RWPE2 (cell line): ENCODE data around the gene DRD2.

Experiments
- ATAC-seq: fragments of 200-7000 bp; cut with Tn5 transposase; 3 replicates; pipeline ENCODE4 v1.9.1; 2021; ENCODE audit warnings: low read depth
- DNase-seq: peaks from one replicate; pipeline ENCODE4 v3.0.0-alpha.2; 2020; ENCODE audit warnings: low spot score
- H3K27ac ChIP-seq: fragments of 450-650 bp; 2 replicates; pipeline ENCODE4 v1.5.1; 2017; ENCODE audit warnings: mild to moderate bottlenecking; ENCODE audit not compliant: poor library complexity, severe bottlenecking
- H3K27me3 ChIP-seq: fragments of 250-450 bp; sonication (Bioruptor Pico); 2 replicates; pipeline ENCODE4 v1.5.1; 2021; ENCODE audit warnings: mild to moderate bottlenecking, moderate library complexity; ENCODE audit not compliant: insufficient read depth, poor library complexity, severe bottlenecking
- H3K36me3 ChIP-seq: fragments of 250-450 bp; sonication (Bioruptor Pico); 2 replicates; pipeline ENCODE4 v1.5.1; 2020; ENCODE audit warnings: low read depth, mild to moderate bottlenecking, moderate library complexity
- H3K4me1 ChIP-seq: fragments of 250-450 bp; sonication (Bioruptor Pico); 2 replicates; pipeline ENCODE4 v1.5.1; 2021; ENCODE audit warnings: mild to moderate bottlenecking, moderate library complexity; ENCODE audit not compliant: insufficient read depth, poor library complexity, severe bottlenecking
- H3K4me3 ChIP-seq: fragments of 250-450 bp; sonication (Bioruptor Pico); 2 replicates; pipeline ENCODE4 v1.5.1; 2021; ENCODE audit warnings: mild to moderate bottlenecking, moderate library complexity; ENCODE audit not compliant: severe bottlenecking
- H3K9me3 ChIP-seq: fragments of 250-450 bp; sonication (Bioruptor Pico); 2 replicates; pipeline ENCODE4 v1.5.1; 2021; ENCODE audit warnings: mild to moderate bottlenecking, moderate library complexity; ENCODE audit not compliant: severe bottlenecking
- TF ChIP-seq, protein P1 (sequence below): fragments of 450-650 bp; IDR thresholded peaks from one replicate; pipeline ENCODE4 v1.5.1; 2017; ENCODE audit warnings: mild to moderate bottlenecking, moderate library complexity; ENCODE audit not compliant: poor library complexity, severe bottlenecking

Gene DRD2

GRCh38 chr11:113397212-113397611, 78.0 kb downstream of the DRD2 start:
- H3K9me3 ChIP-seq: no peaks in the 10 kb centered on the region
- no peak overlapping the region for H3K27ac ChIP-seq
- no peaks in the 10 kb centered on the region for H3K27me3 ChIP-seq
- DNase-seq: no peak
- H3K4me1 ChIP-seq: peaks cover 8% of the 10 kb centered on the region
- H3K36me3 ChIP-seq: no peaks in the 10 kb centered on the region
- TF ChIP-seq, protein P1, sequence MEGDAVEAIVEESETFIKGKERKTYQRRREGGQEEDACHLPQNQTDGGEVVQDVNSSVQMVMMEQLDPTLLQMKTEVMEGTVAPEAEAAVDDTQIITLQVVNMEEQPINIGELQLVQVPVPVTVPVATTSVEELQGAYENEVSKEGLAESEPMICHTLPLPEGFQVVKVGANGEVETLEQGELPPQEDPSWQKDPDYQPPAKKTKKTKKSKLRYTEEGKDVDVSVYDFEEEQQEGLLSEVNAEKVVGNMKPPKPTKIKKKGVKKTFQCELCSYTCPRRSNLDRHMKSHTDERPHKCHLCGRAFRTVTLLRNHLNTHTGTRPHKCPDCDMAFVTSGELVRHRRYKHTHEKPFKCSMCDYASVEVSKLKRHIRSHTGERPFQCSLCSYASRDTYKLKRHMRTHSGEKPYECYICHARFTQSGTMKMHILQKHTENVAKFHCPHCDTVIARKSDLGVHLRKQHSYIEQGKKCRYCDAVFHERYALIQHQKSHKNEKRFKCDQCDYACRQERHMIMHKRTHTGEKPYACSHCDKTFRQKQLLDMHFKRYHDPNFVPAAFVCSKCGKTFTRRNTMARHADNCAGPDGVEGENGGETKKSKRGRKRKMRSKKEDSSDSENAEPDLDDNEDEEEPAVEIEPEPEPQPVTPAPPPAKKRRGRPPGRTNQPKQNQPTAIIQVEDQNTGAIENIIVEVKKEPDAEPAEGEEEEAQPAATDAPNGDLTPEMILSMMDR: no peak
- no peak for ATAC-seq
- no peak overlapping the region for H3K4me3 ChIP-seq

- TF ChIP-seq, protein P1: no peak
- ATAC-seq: no peak
- no peak overlapping the region for H3K4me3 ChIP-seq
- H3K27ac ChIP-seq: no peak overlapping the region
- H3K27me3 ChIP-seq: no peaks in the 10 kb centered on the region
- no peaks in the 10 kb centered on the region for H3K9me3 ChIP-seq
- no peaks in the 10 kb centered on the region for H3K36me3 ChIP-seq
- peaks cover 6% of the 10 kb centered on the region for H3K4me1 ChIP-seq
- DNase-seq: no peak
Observed at GRCh38 chr11:113396690-113397089, 78.5 kb downstream of the DRD2 start.

GRCh38 chr11:113395782-113396336, 79.3 kb downstream of the DRD2 start:
- TF ChIP-seq, protein P1: no peak
- Histone ChIP-seq H3K27ac (no peak overlapping the region), H3K36me3 (no peaks in the 10 kb centered on the region), H3K27me3 (no peaks in the 10 kb centered on the region), H3K9me3 (no peaks in the 10 kb centered on the region), H3K4me3 (no peak overlapping the region), H3K4me1 (no peaks in the 10 kb centered on the region)
- no peak for DNase-seq
- no peak for ATAC-seq

DNA sequence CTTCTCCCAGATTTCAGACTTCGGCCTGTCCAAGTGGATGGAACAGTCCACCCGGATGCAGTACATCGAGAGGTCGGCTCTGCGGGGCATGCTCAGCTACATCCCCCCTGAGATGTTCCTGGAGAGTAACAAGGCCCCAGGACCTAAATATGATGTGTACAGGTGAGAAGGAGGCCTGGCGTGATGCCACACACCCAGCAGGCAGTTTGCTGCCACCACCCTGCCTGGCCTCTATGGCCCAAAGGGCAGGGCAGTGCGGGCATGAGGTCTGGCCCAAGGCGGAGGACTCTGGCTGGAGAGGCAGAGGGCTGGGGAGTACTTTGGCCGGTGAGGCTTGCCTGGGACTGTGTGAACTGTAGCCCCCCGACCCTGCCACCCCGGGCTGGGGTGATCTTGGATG, 80.3 kb downstream of the DRD2 start:
- H3K9me3 ChIP-seq: no peaks in the 10 kb centered on the region
- no peak overlapping the region for H3K27ac ChIP-seq
- no peak overlapping the region for H3K4me3 ChIP-seq
- TF ChIP-seq, protein P1: no peak
- ATAC-seq (no peak), DNase-seq (no peak)
- H3K4me1 ChIP-seq: no peaks in the 10 kb centered on the region
- H3K36me3 ChIP-seq: no peaks in the 10 kb centered on the region
- no peaks in the 10 kb centered on the region for H3K27me3 ChIP-seq

DNA sequence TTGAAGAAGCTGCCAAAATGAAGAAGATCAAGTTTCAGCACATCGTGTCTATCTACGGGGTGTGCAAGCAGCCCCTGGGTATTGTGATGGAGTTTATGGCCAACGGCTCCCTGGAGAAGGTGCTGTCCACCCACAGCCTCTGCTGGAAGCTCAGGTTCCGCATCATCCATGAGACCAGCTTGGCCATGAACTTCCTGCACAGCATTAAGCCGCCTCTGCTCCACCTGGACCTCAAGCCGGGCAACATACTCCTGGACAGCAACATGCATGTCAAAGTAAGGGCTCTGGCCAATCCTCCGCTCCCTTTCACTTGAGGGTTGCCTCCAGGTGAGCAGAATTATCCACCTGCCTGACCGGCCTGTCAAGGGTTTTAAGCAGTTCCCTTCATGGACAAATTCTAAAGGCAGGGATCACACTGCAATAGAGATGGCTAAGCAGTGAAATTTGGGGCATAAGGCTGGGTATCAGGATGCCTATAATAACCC, 81.7 kb downstream of the DRD2 start:
- no peaks in the 10 kb centered on the region for H3K36me3 ChIP-seq
- DNase-seq (no peak), ATAC-seq (no peak)
- H3K27ac ChIP-seq: no peak overlapping the region
- H3K9me3 ChIP-seq: no peaks in the 10 kb centered on the region
- H3K27me3 ChIP-seq: no peaks in the 10 kb centered on the region
- H3K4me1 ChIP-seq: no peaks in the 10 kb centered on the region
- no peak overlapping the region for H3K4me3 ChIP-seq
- TF ChIP-seq, protein P1: no peak
